Stimulated activated CD8-positive, alpha-beta memory T cell treated with anti-CD3 and anti-CD28 coated beads, Interleukin-15, amount 100 ng/mL, for 48 hours (primary cell): ENCODE results near the gene KIF19.

Experiments
- DNase-seq, 2 donors: peaks; one replicate each; pipeline ENCODE4 v3.0.0-alpha.2; 2020; ENCODE audit warnings: low read depth in 2 of 2

The KIF19 gene

DNA sequence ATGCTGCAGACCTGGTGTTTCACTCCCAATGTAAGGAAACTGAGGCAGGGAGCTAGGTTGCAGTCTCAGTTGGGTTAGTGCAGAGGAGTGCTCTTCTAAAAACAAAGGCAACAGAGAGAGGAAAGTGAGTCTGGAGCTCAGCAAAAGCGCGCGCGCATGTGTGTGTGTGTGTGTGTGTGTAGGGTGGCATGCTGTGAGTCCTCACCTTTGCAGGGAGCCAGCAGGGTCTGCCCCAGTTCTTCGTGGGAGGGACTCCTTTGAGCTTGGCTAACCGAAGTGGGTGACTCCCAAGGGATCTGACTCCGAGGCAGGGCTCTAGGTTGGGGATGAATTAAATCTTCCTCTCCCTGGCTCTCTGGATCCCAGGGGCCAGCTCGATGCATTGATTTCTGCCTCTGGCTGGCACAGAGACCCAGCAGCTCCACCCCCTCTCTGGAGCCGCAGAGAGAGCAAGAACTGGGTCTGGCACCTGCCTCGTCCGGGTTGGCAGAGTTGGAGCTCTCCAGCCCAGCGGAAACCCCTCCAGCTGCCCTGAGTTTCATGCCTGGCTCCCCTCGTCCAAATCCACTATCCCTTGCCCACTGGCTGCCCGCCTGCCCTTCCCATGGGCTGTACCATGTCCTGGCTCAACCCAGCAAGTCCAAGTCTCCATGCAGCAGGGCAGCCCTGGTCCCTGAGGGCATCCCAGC lies 36.9 kb downstream of the KIF19 start:
- DNase-seq: no peak

DNA sequence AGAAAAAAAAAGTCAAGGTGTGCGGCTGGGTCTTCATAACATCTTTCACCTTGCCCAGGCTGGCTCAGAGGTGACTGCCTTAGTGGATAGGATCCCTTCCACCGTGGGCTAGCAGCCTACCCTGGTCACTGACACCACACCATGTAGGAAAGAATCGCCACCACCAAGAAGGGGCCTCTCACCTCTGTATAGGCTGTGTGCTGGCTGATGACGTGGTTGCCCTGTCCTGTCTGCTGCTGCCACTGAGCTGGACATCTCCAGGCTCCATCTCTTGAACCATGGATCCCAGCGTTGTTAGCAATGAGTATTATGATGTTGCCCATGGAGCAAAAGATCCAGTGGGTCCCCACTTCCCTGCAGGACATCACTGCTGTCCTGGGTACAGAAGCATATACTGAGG lies 41.2 kb downstream of the KIF19 start, which contains the start of gene GPR142:
Gene GPR142, plus strand, starts transcription at position 301 of the 400 bp plus-strand sequence. CDS start 2,035 bp downstream, outside the sequence.
- DNase-seq: no peak

DNA sequence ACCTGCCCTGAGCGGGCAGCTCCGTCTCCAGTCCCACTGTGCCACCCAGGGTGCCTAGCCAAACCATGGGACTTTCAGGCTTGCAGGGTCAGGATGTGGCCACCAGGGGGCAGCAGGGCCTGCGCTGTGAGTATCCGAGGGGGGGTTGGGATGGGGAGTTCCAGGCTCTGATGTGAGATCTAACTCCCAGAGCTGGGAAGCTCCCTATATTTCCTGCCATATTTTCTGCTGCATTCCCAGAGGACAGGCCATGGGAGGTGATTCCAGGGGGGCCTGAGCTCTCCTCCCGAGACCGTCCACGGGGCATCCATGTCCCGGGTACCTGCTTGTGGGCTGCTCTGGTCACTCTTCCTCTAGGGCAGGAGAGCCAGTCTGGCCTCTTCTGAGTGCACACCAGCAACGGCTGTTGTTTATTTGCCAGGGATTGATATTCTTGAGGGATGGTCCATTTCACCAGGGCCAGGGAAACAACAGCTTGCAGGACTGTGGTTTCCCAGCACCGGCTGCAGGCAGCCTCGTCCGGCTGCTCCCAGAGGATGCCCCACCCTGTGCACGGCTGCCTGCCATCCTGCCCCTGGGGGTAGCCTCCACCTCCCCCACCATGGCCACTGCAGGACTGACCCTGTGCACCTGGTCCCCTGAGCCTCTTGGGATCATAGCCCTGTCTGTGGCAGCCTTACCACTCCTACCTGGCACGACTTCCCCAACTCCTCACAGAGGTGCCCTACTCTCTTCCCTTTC lies 42.5 kb downstream of the KIF19 start:
- DNase-seq: peak; percentile 43 to 47

DNA sequence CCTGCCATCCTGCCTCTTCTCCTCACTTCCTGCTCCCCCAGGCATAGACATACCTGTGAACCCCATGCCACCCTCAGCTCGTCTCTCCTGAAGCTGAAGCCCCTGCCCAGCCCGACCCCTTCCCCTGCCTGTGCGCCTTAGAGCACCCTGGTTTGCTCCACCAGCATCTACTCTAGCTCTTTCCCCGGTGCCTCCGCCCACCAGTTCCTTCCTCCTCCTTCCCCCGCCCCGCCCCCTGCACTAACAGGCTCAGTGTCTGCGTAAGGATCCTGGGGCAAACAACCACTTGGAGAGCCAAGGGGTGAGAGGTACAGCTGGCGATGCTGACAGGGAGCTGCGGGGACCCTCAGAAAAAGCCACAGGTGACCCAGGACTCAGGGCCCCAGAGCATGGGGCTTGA lies 43.2 kb downstream of the KIF19 start:
- DNase-seq: peak; percentile 39 to 53

DNA sequence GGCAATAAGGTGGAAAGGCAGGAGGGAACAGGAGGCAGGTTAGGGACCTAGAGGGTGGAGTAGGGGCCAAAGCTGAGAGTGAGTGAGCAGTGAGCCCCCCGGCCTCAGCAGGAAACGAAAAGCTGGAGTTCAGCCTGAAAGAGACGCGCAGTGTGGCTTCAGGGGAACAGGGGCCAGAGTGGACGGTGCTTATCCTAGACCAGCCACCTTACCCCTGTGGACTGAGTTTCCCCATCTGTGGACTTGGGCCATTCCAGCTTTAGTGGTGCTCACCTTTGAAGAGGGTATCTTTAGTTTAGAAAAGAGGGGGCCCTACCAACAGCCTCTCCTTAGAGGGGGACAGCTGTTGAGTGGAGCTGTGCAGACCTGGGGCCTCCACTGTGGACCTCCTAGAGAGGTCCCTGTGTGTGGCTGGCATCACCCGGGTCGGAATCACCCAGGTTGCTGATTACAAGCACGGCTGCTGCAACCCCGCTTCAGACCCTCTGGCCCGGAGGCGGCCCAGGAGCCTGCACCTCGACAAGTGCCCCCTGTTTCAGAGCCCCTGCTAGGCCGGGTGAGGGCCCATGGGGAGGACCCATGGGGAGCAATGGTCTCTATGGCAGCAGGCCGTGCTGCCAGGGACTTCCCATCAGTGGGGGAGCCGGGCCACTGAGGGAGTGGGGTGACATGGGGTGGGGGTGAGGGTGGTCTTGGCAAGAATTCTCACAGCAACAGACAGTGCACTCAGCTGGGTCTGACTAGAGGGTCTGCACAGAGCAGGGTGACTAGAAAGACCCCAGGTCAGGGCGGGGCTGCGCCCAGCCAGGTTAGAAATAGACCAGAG lies 43.9 kb downstream of the KIF19 start:
- DNase-seq: no peak

DNA sequence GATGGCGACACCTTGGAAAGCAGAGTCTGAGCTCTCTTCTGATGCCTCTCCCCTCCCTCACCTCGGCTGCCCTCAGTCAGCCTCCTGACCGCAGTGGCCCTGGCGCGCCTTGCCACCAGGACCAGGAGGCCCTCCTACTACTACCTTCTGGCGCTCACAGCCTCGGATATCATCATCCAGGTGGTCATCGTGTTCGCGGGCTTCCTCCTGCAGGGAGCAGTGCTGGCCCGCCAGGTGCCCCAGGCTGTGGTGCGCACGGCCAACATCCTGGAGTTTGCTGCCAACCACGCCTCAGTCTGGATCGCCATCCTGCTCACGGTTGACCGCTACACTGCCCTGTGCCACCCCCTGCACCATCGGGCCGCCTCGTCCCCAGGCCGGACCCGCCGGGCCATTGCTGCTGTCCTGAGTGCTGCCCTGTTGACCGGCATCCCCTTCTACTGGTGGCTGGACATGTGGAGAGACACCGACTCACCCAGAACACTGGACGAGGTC lies 45.7 kb downstream of the KIF19 start:
- DNase-seq: no peak

DNA sequence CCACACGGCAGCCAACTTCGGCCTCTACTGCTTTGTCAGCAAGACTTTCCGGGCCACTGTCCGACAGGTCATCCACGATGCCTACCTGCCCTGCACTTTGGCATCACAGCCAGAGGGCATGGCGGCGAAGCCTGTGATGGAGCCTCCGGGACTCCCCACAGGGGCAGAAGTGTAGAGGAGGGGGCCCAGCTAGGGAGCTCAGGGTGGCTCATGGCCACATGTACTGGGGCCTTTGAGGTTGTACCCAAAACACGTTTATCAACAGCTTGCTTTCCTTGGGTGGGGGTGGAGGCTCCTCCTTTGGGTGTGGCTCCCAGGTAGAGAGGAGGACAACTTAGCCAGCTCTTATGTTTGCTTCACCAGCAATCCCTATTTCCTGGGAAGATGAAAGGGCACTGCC lies 46.4 kb downstream of the KIF19 start:
- no peak for DNase-seq

DNA sequence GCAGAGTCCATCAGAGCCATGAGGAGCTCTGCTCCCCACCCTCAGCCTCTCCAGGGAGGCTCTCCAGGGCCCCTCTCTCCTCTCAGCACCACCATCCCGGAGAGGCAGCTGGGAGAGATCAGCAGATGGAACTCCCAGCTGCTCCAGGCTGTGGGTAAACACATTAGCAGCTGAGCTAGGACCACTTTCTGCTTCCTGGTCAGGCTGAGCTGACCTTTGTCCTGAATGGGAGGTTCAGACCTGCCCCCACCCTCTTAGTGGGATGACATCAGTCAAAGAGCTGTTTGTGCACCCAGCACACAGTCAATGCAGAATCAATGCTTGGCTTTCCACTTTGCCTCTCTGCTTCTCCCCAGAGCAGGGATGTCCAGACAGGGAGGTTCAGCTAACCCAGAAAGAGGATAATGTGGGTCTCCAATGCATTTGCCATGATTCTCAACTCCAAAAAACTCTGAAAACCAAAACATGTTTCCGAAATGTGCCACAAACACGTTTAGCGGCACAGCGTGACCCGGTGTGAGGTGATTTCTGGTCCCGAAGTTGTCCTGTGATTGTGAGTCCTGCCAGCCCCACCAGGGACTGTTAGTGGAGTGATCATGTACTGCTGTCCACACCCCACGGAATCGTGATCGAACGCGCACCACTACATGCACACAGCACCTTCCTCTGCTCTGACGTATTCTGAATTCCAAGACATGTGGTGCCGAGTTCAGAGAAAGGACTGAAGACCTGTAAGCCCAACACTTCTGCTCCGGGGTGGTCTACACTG lies 48.0 kb downstream of the KIF19 start:
- no peak for DNase-seq

DNA sequence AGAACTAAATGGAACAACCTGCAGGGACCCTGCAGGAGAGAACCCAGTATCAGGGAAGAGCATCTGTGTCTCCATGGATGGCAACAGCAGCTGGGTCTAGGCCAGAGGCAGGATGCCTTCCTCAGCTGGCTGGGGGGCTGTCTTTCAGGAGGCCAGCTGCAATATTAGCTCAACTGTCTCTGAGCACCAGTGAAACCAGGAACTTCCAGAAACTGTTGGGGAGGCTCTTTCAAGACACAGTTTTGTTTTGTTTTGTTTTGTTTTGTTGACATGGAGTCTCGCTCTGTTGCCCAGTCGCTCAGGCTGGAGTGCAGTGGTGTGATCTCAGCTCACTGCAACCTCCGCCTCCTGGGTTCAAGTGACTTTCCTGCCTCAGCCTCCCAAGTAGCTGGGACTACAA lies 48.8 kb downstream of the KIF19 start:
- no peak for DNase-seq

DNA sequence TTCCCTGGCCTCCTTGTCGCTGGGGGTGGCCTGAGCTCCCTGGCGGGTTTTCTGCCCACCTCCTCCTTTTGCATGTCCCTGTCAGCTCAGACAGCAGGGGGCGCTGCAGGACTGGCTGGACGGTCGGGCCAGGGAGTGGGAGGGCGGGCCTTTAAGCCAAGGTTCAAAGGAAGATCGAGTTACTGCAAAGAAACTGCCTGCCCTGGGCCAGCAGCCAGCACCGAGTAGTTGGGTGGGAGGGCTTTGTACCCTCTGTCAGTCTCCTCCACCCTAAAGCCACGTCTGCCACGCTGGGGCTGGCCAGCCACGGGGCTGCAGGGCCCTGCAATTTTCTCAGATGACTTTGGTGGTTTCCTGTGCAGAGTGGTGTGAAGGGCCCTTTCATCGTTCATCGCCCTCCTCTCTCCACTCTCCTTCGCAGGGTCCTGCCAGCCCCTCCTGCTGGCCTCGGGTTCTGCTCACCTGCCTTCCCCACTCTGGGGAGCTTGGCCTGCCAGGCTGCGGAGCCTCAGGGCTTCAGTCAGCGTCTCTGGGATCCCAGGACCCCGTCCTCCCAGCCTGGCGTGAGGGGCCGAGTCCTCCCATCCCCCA lies 53.6 kb downstream of the KIF19 start:
- DNase-seq: peak; percentile 78 to 83

DNA sequence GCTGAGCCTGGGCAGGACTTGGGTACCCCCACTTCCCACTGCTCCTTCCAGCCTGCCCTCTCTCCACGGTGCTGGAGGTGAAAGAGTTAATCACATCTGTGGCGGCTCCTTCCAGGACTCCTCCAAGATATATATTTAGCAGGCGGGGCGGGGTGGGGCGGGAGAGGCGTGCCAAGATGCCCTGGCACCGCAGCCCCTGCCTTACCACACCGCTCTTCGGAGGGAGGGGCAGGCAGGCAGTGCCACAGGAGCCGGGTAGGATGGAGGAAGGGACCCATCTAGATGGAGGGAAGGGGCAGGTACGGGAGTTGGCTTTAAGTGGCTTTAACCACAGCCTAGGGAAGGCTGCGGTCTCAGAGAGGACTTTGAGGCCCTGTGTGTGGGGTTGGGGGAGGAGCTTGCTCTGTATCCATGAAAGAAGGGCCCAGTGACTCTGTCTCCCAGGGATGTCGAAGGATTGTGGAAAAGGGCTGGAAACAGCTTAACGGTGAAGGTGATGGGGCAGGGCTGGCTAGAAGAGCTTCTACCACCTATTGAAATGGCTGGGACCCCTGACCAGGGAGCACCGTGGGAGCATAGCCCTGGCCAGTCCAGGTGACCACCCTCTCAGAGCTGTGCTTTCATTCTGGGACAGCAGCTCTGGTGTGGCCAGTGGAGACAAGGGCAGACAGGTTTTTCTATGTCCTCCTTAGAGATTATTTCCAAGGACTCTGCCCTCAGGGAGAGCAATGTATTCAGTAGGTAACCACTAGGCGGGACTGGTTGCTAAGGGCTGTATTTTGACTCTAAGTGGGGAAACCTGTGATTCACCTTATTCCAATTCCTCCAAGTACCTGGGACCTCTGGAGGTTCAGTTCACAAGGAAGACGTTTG lies 54.3 kb downstream of the KIF19 start:
- no peak for DNase-seq

DNA sequence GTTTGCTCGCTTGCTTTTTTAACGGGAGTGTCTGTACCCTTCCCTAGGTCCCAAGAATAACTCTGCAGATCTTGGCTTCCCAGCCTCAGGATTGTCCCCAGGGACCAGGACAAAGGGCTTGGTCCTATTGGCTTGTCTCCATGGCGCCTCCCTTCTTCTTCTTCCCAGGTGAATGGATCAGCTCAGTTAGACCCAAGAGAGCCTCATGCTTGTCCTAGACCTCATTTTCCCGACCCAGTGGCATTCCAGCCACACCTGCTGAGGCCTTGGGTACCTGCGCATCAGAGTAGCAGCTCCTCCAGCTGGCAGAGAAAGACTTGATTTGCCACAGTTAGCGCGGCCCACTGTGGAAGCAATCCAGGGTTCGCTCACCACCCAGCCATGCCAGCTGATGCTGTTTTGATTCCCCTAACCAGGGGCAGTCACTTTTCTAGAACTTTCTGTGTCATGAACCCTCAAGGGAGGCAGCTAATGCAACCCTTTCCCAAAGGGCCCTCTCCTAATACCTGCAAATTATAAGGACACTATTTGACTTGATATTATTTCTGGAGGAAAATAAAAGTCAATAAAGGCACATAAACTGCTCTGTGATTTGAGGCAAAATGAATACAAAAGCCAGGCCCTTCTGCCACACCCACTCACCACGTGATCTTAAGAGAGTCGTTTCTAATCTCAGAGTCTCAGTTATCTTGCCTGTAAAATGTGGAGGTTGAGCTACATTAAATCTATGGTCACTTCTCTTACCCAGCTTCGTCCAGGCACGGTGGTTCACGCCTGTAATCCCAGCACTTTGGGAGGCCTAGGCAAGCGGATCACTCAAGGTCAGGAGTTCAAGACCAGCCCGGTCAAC lies 55.2 kb downstream of the KIF19 start:
- no peak for DNase-seq

DNA sequence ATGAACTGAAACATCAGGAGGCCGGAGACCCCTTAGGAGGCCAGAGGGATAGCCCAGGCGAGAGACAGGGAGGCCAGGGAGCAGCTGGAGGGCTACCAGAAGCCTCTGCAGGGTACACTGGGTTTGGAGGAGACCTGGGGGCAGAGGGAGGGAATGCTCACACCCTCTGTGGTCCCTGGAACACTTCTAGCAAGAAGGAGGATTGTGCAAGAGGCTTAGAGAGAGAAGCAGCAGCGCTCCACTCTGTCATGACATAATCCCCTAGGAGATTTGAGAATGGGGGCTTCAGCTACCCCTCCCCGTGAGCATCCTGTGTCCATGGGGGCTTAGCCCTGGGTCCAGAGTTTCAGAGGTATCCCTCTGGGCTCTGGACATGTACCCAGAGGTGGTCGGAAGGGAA lies 57.1 kb downstream of the KIF19 start:
- no peak for DNase-seq

DNA sequence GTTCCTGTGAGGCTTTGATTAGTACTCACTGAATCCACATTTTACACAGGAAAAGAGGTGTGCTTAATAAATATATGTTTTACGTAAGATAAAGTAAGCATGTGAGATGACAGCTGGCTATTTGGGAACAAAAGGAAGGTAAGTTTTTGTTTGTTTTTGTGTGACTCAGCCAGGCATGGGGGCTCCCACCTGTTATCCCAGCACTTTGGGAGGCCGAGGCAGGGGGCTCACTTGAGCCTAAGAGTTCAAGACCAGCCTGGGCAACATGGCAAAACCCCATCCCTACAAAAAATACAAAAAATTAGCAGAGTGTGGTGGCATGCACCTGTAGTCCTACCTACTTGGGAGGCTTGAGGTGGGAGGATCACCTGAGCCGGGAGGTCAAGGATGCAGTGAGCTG lies 59.2 kb downstream of the KIF19 start:
- DNase-seq: no peak

DNA sequence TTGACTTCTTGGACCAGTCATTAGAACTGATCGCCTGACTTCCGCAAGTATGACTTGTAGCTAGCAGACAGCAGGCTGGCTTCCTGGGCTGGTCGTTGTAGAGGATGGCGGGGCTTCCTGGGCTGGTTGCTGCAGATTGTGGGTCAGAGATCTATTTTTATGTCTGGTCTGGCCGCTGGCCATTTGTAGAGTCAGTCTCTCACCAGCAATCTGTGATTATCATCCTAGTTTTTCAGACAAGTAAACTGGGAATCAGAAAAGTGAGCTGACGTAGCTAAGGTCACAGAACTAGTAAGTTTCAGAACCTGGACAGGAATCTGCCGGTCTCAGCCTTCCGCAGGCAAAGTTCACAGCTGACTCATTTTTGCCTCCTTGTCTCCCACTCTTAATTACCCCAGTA lies 60.4 kb downstream of the KIF19 start:
- DNase-seq: no peak

DNA sequence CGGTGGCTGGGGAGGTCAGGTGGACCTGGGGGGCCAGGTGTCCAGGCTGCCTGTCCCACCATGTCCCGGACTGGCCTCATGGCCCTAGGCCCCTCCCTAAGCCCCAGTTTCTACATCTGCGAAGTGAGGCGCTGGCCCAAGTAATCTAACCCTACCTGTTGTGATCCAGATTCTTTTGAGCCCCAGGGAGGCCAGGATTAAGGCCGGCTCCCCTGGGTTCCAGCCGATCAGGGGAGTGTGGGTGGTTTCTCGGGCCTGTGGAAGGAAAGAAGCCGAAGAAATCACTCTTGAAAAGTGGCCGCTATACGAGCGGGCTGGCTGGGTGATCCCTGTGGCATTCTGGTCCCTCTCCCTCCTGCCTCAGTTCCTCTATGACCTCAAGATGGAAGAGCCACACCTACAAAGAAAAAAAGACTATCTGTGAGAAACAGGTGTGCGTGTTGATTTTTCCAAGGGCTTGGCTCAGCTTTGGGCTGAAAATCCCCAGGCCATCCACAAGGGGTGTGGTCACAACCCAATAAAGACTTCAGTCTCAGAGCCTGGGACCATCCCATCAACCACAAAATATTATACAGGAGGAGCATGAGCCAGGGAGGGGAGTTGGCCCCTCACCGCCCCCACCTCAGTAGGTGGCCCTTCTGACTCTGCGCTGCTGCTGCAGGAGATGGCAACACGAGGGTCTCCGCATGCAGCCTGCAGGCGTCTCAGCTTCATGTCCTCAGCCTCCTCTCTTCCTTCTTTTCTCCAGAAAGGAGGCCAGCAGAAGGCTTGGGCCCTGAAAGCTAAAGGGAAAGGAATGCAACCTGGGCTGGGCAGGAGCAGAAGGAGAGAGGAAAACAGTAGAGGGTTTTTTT lies 61.6 kb downstream of the KIF19 start:
- no peak for DNase-seq

DNA sequence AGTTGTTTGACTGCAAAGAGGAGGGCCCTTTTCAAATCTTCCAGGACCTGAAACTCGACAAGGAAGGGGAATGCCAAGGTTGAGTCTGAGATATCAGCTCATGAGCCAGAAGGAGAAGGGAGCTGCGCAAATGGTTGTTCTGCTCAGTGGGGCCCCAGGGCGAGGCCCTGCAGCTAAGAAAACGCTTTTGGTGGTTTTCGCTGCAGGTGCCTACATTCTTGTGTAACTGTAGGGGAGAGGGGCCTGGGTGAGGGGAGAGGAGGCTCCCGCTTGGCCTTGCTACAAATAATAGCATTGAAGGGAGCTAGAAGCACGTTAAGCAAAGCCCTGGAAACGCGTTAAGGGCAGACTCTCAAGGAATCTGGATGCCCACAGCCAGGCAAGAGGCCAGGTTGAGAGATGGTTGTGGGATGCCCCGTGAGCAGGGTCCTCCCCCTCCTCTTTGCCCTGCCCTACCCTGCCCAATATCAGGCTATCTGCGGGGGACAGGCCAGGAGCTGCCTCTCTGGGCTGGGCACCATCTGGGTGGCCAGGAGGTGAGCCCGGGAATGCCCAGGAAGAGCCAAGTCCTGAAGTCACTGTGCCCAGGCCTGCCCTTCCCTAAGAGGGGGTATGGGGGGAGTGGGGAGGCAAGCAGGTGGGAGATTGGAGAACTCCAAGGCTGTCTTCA lies 63.2 kb downstream of the KIF19 start:
- DNase-seq: no peak
